GM12891 (cell line): Measurements from ENCODE around the gene SPTLC2.

Source experiments
- PAX5 ChIP-seq: IDR thresholded peaks from 2 replicates; pipeline ENCODE4 v1.6.1; 2011; ENCODE audit warnings: low read length, moderate library complexity, mild to moderate bottlenecking; ENCODE audit not compliant: insufficient read depth, severe bottlenecking
- POLR2A ChIP-seq: IDR thresholded peaks from 2 replicates; pipeline ENCODE4 v1.6.1; 2011; ENCODE audit warnings: low read depth, low read length, control low read depth
- POLR2AphosphoS5 ChIP-seq: IDR thresholded peaks from 2 replicates; pipeline ENCODE4 v1.6.1; 2011; ENCODE audit warnings: low read depth, low read length, control low read depth
- POU2F2 ChIP-seq: IDR thresholded peaks from 2 replicates; pipeline ENCODE4 v1.6.1; 2011; ENCODE audit warnings: low read depth, mild to moderate bottlenecking, control low read depth, low read length, moderate library complexity
- SPI1 ChIP-seq: IDR thresholded peaks from 2 replicates; pipeline ENCODE4 v1.6.1; 2011; ENCODE audit warnings: low read depth, low read length, control low read depth
- TAF1 ChIP-seq: IDR thresholded peaks from 2 replicates; pipeline ENCODE4 v1.6.1; 2011; ENCODE audit warnings: low read depth, low read length, control low read depth

GRCh38 chr14:77647853-77648252 lies 31.4 kb upstream of the SPTLC2 start:
- no peak for TF ChIP-seq POLR2A
- no peak for TF ChIP-seq POLR2AphosphoS5
- no peak for TF ChIP-seq TAF1
- no peak for TF ChIP-seq POU2F2
- no peak for TF ChIP-seq SPI1
- no peak for TF ChIP-seq PAX5
